ENCODE measurements around the gene CFAP57.

DNA sequence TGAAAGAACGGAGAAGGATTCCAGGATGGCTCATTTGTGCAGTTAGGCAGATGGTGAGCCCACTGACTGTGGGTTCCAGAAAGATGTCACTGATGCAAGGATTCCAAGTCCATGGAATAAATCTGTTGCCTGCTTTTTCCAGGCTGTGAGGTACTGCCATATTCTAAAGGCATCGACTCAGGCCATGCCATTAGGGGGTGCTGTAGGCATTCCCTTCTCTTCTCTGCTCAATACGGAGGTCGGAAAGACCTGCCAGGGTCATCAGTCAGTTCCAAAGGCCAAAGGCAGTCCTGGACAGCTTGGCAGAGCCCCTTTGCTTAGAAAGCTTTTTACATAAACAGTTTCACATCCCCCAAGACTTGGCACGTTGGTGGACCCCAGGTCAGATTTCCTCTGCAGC lies 66.0 kb downstream of the CFAP57 start:
- TF ChIP-seq, protein P1, sequence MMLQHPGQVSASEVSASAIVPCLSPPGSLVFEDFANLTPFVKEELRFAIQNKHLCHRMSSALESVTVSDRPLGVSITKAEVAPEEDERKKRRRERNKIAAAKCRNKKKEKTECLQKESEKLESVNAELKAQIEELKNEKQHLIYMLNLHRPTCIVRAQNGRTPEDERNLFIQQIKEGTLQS (IDR thresholded peaks at IDR 0.05), result no peak
- TF ChIP-seq, protein P1 (CRISPR knock-in tag; conservative IDR thresholded peaks at IDR 0.05), result no peak
- no peak for TF ChIP-seq PCBP2 (IDR thresholded peaks at IDR 0.05; ENCODE audit: low read depth, low read length, poor library complexity, severe bottlenecking)
- TF ChIP-seq, protein P2, sequence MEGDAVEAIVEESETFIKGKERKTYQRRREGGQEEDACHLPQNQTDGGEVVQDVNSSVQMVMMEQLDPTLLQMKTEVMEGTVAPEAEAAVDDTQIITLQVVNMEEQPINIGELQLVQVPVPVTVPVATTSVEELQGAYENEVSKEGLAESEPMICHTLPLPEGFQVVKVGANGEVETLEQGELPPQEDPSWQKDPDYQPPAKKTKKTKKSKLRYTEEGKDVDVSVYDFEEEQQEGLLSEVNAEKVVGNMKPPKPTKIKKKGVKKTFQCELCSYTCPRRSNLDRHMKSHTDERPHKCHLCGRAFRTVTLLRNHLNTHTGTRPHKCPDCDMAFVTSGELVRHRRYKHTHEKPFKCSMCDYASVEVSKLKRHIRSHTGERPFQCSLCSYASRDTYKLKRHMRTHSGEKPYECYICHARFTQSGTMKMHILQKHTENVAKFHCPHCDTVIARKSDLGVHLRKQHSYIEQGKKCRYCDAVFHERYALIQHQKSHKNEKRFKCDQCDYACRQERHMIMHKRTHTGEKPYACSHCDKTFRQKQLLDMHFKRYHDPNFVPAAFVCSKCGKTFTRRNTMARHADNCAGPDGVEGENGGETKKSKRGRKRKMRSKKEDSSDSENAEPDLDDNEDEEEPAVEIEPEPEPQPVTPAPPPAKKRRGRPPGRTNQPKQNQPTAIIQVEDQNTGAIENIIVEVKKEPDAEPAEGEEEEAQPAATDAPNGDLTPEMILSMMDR (IDR thresholded peaks at IDR 0.05 in 2 of 3, conservative IDR thresholded peaks at IDR 0.05 in 1 of 3; ENCODE audit: insufficient read depth in 2 of 3, low read depth in 1 of 3, low read length in 3 of 3), result peak; percentile 79 to 88 (median 87)
- TF ChIP-seq GTF2E2 (tag; IDR thresholded peaks at IDR 0.05), result no peak

All from K562 (cell line).